IMR-90 (cell line): Measurements from ENCODE around the gene SLC2A13. TPM values are rescaled to one million over a fixed set of nuclear protein-coding genes. Genes with fewer than 3 reads are reported as not detected.

Experiments used
- ATAC-seq: fragments of 200-7000 bp; cut with Tn5 transposase; 2 replicates; pipeline ENCODE4 v1.9.1; 2020; ENCODE audit warnings: low read depth, mild to moderate bottlenecking, moderate library complexity
- BruUV-seq: library from RNA; stranded (reverse); fragments of 400-500 nt; replicated peaks from 2 replicates; lab custom pipeline; 2021; lab: Mats Ljungman, UMichigan
- CTCF ChIA-PET: fragments of 300-600 bp; formaldehyde crosslinking; extraction: SDS; loops from one replicate; lab custom pipeline; 2021; ENCODE audit warnings: antibody characterized with exemption; lab: Yijun Ruan, JAX
- POLR2A ChIA-PET: fragments of 300-600 bp; sonication (Branson Sonifier 250); formaldehyde crosslinking; loops from one replicate; lab custom pipeline; 2022; ENCODE audit warnings: antibody characterized with exemption; ENCODE audit not compliant: unreplicated experiment; lab: Charles Lee
- DNase-seq: peaks from one replicate; pipeline ENCODE4 v3.0.0; 2013
- H2AFZ ChIP-seq: replicated peaks from 2 replicates; pipeline ENCODE3; 2013; ENCODE audit warnings: low read length, mild to moderate bottlenecking; ENCODE audit not compliant: poor library complexity
- H2AK5ac ChIP-seq: 2 replicates; pipeline ENCODE4 v1.6.1; 2013; ENCODE audit warnings: low read depth, low read length, inconsistent platforms
- H2AK9ac ChIP-seq: replicated peaks from 2 replicates; pipeline ENCODE3; 2013; ENCODE audit warnings: mild to moderate bottlenecking, low read depth, low read length, moderate library complexity; ENCODE audit not compliant: poor library complexity
- H2BK120ac ChIP-seq: 2 replicates; pipeline ENCODE4 v1.6.1; 2013; ENCODE audit warnings: low read depth, low read length, inconsistent platforms
- H2BK15ac ChIP-seq: 3 replicates; pipeline ENCODE4 v1.6.1; 2013; ENCODE audit warnings: low read depth, low read length, inconsistent platforms
- H2BK20ac ChIP-seq: 2 replicates; pipeline ENCODE4 v1.6.1; 2013; ENCODE audit warnings: low read depth, mild to moderate bottlenecking, inconsistent platforms, low read length, moderate library complexity
- H2BK5ac ChIP-seq: 2 replicates; pipeline ENCODE4 v1.6.1; 2013; ENCODE audit warnings: mild to moderate bottlenecking, low read depth, low read length, inconsistent platforms; ENCODE audit not compliant: poor library complexity, severe bottlenecking
- H3K14ac ChIP-seq: replicated peaks from 2 replicates; pipeline ENCODE4 v1.6.1; 2013; ENCODE audit warnings: low read depth, low read length, inconsistent platforms
- H3K18ac ChIP-seq: 2 replicates; pipeline ENCODE4 v1.6.1; 2013; ENCODE audit warnings: low read depth, low read length, control low read depth
- H3K23ac ChIP-seq: 2 replicates; pipeline ENCODE4 v1.6.1; 2013; ENCODE audit warnings: low read depth, low read length, inconsistent platforms
- H3K27ac ChIP-seq: 2 replicates; pipeline ENCODE4 v1.5.1; 2013; ENCODE audit warnings: mild to moderate bottlenecking, control low read depth, low read length; ENCODE audit not compliant: insufficient read depth
- H3K27me3 ChIP-seq: 2 replicates; pipeline ENCODE4 v1.6.1; 2013; ENCODE audit warnings: low read length; ENCODE audit not compliant: control insufficient read depth, insufficient read depth
- H3K36me3 ChIP-seq: 2 replicates; pipeline ENCODE4 v1.6.1; 2013; ENCODE audit warnings: low read length, mixed read lengths; ENCODE audit not compliant: control insufficient read depth, insufficient read depth
- H3K4ac ChIP-seq: 2 replicates; pipeline ENCODE4 v1.6.1; 2013; ENCODE audit warnings: low read depth, low read length, inconsistent platforms
- H3K4me1 ChIP-seq: 2 replicates; pipeline ENCODE4 v1.6.1; 2013; ENCODE audit warnings: low read length, mixed read lengths; ENCODE audit not compliant: control insufficient read depth, insufficient read depth
- H3K4me2 ChIP-seq: 2 replicates; pipeline ENCODE4 v1.6.1; 2013; ENCODE audit warnings: low read depth, mild to moderate bottlenecking, control low read depth, low read length, moderate library complexity
- H3K4me3 ChIP-seq: 2 replicates; pipeline ENCODE4 v1.5.1; 2013; ENCODE audit warnings: low read depth, mild to moderate bottlenecking, control low read depth, low read length, moderate library complexity; ENCODE audit not compliant: insufficient read depth
- H3K56ac ChIP-seq: 2 replicates; pipeline ENCODE4 v1.6.1; 2013; ENCODE audit warnings: low read length, inconsistent platforms; ENCODE audit not compliant: insufficient read depth; ENCODE audit errors: extremely low read depth
- H3K79me1 ChIP-seq, 2 experiments: 2 replicates each; pipeline ENCODE4 v1.6.1; 2013; ENCODE audit warnings: low read length in 2 of 2, inconsistent platforms in 1 of 2, low read depth in 1 of 2
- H3K9ac ChIP-seq: 2 replicates; pipeline ENCODE4 v1.6.1; 2013; ENCODE audit warnings: low read depth, low read length, control low read depth
- H3K9me1 ChIP-seq: 2 replicates; pipeline ENCODE4 v1.6.1; 2013; ENCODE audit warnings: low read length, inconsistent platforms; ENCODE audit not compliant: insufficient read depth
- H3K9me3 ChIP-seq: 2 replicates; pipeline ENCODE4 v1.6.1; 2013; ENCODE audit warnings: low read length; ENCODE audit not compliant: control insufficient read depth, insufficient read depth
- H4K20me1 ChIP-seq: 2 replicates; pipeline ENCODE4 v1.6.1; 2013; ENCODE audit warnings: low read length, inconsistent platforms; ENCODE audit not compliant: insufficient read depth
- H4K5ac ChIP-seq: 2 replicates; pipeline ENCODE4 v1.6.1; 2013; ENCODE audit warnings: mild to moderate bottlenecking, low read depth, low read length, control low read depth
- H4K8ac ChIP-seq, 2 experiments: 2 replicates each; pipeline ENCODE4 v1.6.1; 2013; ENCODE audit warnings: low read depth in 2 of 2, low read length in 2 of 2, control low read depth in 1 of 2, inconsistent platforms in 1 of 2
- H4K91ac ChIP-seq: 2 replicates; pipeline ENCODE4 v1.6.1; 2013; ENCODE audit warnings: low read depth, low read length, inconsistent platforms; ENCODE audit not compliant: insufficient read depth
- BHLHE40 ChIP-seq: fragments of 150-350 bp; IDR thresholded peaks from 2 replicates; pipeline ENCODE4 v1.6.1; 2016; ENCODE audit warnings: mild to moderate bottlenecking, low read depth, low read length
- MAFK ChIP-seq: IDR thresholded peaks from 2 replicates; pipeline ENCODE4 v1.6.1; 2012; ENCODE audit warnings: low read depth, low read length, improper control_type of control experiment
- WGBS, 2 experiments: methylation state at CpG; one replicate each; pipeline versions ENCODE4 v1.1.5 to v1.1.7; 2013; ENCODE audit warnings: missing lambda C conversion rate in 2 of 2; ENCODE audit not compliant: insufficient read length in 1 of 2; ENCODE audit errors: extremely low coverage in 2 of 2; 5-methylcytosine and 5-hydroxymethylcytosine counted together
- dilution Hi-C: fragments of 300-500 bp; cut with HindIII; formaldehyde crosslinking; loops from one replicate; pipeline ENCODE4 v1.14.3; 2018; ENCODE audit warnings: low sequenced_read_pairs; ENCODE audit not compliant: unreplicated experiment
- in situ Hi-C: fragments of 300-500 bp; cut with MboI; formaldehyde crosslinking; loops from 3 replicates; pipeline ENCODE4 v1.14.3; 2019; ENCODE audit warnings: low sequenced_read_pairs, inconsistent platforms, mixed read lengths
- intact Hi-C: fragments of 100-400 bp; cut with micrococcal nuclease; formaldehyde crosslinking; loops from 2 replicates; pipeline ENCODE4 v1.10.0; 2022
- polyA plus RNA-seq, 3 experiments: library from polyadenylated mRNA; depleted of rRNA; stranded (reverse); fragments of >200 nt; gene quantifications; 2 replicates each; pipeline ENCODE4 v1.2.3, GENCODE V29; 2012; ENCODE audit warnings: low replicate concordance in 1 of 3
- total RNA-seq: library from RNA; depleted of rRNA; stranded (reverse); fragments of >200 nt; gene quantifications from 2 replicates; pipeline ENCODE4 v1.2.3, GENCODE V29; 2012

The SLC2A13 gene
- total and polyA plus RNA-seq, 2 of the 4 experiments (the other 2 are of a cell fraction): 1.5 to 3.9 TPM

GRCh38 chr12:39755478-39755877 is 350.4 kb downstream of the SLC2A13 start:
- Histone ChIP-seq H3K27ac (no peak overlapping the region), H4K91ac (no peak overlapping the region), H3K4ac (no peak overlapping the region), H3K4me1 (no peaks in the 10 kb centered on the region), H3K4me3 (no peak overlapping the region), H2BK120ac (no peak overlapping the region), H2BK15ac (no peak overlapping the region), H3K18ac (no peak overlapping the region), H4K20me1 (no peaks in the 10 kb centered on the region), H3K9me1 (no peaks in the 10 kb centered on the region), H3K9me3 (no peaks in the 10 kb centered on the region), H3K27me3 (no peaks in the 10 kb centered on the region), H2BK5ac (no peak overlapping the region), H2BK20ac (no peak overlapping the region), H2AK5ac (no peak overlapping the region), H3K4me2 (no peak overlapping the region), H3K79me1 (no peaks in the 10 kb centered on the region), H3K9ac (no peak overlapping the region), H2AFZ (no peak overlapping the region), H4K8ac (no peak overlapping the region), H2AK9ac (no peak overlapping the region), H3K56ac (no peak overlapping the region), H4K5ac (no peak overlapping the region), H3K14ac (no peak overlapping the region), H3K36me3 (no peaks in the 10 kb centered on the region), H3K23ac (no peak overlapping the region)
- no CpG with 5 or more reads among the region's 2 CpGs for WGBS, 2 experiments
- ChIA-PET CTCF (interaction anchor here (0.6 kb wide), 1 partner anchor 339 kb away, joined by 3 read pairs; no protein-coding TSS in a partner anchor), POLR2A (no interaction called here)
- no TSS peak for BruUV-seq
- ATAC-seq: no peak
- TF ChIP-seq MAFK (peak; percentile 100), BHLHE40 (no peak)
- in situ Hi-C loops: no loop called here
- intact Hi-C loops: no loop called here
- DNase-seq: no peak
- dilution Hi-C loops: no loop called here
